MM.1S (cell line): ENCODE results near the gene C10orf90.

Experiments
- CTCF ChIP-seq: fragments of 300-600 bp; sonication (generic); IDR thresholded peaks from 2 replicates; pipeline ENCODE4 v1.5.1; 2016; ENCODE audit warnings: antibody characterized with exemption, low read length, mixed read lengths
- EZH2 ChIP-seq: fragments of 300-600 bp; sonication (generic); optimal IDR thresholded peaks from 2 replicates; pipeline ENCODE3; 2017; ENCODE audit warnings: low read depth, mild to moderate bottlenecking, antibody characterized with exemption, low read length, mixed read lengths

GRCh38 chr10:126497672-126498071 lies 172.8 kb downstream of the C10orf90 start:
- TF ChIP-seq CTCF (no peak), EZH2 (no peak)
